DMS53 (cell line): ENCODE data around the gene GRID2.
"Not testable (repeated sequence)": the region's sequence is repeated elsewhere in the genome, so short reads cannot be mapped to it uniquely, and the experiment has no call there.

Experiments
- DNase-seq: peaks from one replicate; lab custom pipeline; 2025; lab: John Stamatoyannopoulos, UW

The GRID2 gene

DNA sequence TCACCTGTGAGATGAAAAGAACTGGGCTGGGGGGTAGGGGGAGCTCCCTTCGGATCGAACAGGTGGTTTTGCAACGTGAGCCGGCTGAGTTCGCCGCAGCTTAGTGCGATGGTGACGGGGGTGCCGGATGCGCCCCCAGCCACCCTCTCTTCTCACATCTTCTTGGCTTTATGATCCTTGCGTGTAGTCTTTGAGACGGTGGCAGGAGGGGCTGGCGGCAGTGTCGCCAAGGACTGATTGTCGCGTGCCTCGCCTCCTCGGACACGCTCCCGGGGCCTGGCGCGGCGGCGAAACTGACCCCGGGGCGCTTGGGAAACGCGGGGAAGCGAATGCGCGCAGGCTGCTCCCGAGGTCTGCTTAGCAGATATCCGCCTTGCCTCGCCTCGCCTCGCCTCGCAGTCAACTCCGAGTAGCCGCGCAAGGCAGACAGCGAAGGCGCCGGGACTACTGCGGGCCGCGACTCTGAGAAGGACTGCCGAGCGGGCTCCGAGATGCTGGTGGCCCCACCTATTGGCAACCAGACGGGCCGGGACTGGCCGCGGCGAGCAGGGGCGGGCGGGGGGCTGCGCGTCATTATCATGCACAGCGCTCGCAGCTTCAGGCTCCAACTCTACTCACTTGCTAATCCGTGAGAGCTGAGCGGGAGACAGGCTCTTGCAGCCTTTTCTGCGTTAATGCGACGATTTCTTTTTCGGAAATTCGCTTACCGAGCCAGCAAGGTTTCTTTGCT lies 1.5 kb downstream of the GRID2 start:
- peak; percentile 77 for DNase-seq

GRCh38 chr4:92305878-92306520 lies 2.2 kb downstream of the GRID2 start:
- peak; percentile 57 for DNase-seq

DNA sequence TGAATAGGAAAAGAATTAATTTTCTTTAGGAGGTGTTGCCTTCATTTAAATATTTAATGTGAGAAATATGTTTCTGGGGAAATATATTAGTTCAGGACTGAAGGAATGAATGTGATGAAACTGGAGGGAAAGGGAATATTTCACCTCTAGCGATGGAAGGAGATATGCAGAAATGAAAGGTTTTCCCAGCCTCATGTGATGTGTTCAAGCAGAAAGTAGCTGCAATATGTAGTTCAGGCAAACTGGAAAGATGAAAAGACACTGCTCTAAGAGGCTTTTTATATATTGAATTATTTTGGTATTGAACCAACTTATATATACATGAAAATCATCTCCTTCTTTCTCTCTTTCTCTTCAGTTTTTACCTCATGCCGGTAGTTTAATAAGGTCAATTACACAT lies 3.4 kb downstream of the GRID2 start:
- DNase-seq, result no peak

DNA sequence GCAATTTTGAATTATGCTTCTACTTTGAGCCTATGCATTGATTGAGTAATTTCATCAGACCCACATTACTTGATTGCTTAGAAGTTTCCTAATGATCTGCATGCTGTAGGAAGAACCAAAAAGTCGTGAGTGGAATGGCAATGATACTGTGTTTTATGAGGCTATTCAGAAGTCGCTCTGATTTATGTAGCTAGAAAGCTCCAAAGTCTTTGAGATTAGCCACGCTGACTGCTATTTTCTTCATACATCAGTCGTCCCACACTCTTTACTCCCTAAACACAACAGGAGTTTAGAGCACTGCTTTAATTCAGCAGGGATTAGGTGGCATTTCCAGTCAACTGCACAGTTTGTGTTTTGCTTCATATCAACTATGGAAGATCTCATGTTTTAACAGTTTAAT lies 4.1 kb downstream of the GRID2 start:
- DNase-seq, result no peak

GRCh38 chr4:92317047-92317446 lies 13.3 kb downstream of the GRID2 start:
- no peak for DNase-seq

- peak; percentile 2 for DNase-seq
Observed at GRCh38 chr4:92328095-92328494, 24.3 kb downstream of the GRID2 start.

DNA sequence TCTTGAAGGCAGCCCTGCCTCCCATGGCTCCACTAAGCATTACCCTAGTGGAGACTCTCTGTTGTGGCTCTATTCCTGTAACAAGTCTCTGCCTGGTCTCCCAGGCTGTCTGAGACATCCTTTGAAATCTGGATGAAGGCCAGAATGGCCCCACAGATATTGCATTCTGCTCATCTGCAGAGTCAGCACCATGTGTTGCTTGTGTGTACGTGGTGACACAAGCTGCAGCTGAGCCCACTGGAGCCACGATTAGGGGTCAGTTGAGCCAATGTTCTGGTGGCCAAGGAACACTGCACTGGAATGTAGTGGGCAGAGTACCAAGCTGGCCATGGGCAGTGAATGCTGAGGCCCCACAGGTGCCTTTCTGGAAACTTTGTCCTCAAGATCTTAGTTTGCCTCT lies 29.2 kb downstream of the GRID2 start:
- DNase-seq, result no peak

DNA sequence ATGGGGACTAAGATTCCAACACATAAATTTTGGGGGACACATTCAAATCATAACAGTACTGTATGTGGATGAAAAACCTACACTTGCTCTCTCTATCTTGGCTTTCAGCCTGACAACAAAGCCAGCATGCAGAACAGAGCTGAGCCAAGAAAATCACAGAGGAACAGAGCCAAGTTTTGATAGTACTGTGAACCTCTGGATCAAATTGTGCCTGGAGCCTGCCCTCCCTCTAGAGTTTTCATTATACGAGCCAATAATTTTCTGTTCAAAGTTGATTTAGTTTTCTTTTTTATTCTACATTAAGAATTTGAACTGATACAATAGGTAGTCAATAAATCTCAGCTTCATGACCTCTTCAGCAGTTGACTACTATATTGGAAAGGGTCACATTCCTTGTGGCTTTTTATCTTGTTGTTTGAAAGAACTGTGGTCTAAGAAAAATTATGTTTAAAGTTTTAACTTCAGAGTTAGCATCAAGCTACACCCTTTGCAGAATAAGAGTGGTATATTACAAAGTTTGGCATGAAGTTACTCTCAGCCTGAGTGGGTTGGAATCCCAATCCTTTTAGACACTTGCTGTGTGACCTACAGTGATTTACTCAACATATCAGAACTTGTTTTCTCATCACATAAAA lies 31.1 kb downstream of the GRID2 start:
- DNase-seq, result no peak

- DNase-seq, result no peak
Observed at GRCh38 chr4:92339676-92340075, 35.9 kb downstream of the GRID2 start.

DNA sequence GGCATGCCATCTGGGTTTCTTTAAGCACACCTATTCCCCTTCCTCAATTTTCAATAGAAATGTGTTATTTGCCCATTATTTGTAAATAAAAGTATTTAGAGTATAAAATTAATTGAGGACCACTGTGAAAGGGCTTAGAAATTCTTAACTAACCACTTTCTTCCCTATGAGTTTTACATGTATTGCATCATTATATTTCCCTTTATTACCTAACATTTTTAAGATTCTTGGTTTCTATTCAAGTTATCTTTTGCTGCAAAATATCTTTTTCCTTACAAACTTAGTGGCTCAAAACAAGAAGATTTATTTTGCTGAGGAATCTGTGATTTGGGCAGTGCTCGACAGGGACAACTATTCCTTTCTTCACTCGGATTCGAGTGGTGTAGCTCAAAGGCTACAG lies 40.5 kb downstream of the GRID2 start:
- no peak for DNase-seq

- no peak for DNase-seq
Observed at GRCh38 chr4:92346289-92346688, 42.5 kb downstream of the GRID2 start.

DNA sequence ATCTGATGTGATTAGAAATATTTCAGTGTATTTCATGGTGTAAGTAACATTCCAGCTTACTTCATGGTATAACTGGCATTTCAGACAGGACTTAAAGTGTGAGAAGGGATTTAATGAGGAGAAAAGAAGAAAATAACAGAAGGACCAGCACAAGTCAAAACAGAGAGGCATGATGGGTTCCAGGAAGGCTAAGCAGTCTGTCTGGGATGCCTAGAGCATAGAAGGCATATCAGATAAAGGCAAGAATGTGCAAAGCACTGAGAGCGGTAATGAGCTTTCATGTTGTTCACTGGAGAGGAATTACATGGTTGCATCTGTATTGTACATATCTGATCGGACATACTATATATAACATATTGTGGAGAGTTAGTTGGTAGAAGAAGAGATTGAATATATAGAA lies 54.2 kb downstream of the GRID2 start:
- no peak for DNase-seq

GRCh38 chr4:92359491-92359890 lies 55.7 kb downstream of the GRID2 start:
- DNase-seq, result no peak

DNA sequence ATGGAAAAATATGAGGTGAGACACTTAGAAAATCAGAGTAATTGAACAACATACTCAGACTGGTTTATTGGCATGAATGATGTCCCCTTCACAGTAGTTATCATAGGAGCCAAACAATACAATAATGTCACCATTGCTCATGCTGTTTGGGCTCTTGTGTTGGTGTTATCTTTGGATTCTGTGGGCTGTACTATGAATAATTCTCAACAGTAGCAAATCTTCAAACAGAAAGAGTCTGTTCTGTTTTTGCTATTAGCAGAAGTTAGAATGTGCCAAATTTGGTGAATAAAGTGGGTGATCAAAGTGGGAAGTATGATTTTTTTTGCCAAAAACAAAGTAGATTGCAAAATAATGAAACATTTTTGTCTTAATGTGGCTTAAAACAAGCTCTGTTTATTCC lies 58.3 kb downstream of the GRID2 start:
- no peak for DNase-seq

- no peak for DNase-seq
Observed at GRCh38 chr4:92368653-92369052, 64.9 kb downstream of the GRID2 start.

DNA sequence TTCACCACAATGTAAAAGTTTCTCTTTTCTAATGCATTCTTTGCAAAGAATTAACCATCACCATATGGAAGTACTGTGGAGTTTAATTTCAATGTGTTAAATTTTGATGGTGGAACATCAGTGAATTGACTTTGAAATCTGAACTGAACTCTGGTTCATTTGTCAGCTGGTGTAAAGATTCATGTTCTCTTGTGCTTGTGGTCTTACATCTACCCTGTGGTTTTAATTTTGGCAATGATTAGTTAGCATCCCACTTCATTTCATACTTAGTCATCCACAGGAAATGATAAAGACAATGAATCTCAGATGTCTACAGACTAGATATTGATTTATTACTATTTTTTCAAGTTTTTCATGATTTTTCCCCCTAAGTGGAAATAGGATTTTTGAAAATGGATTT lies 77.8 kb downstream of the GRID2 start:
- no peak for DNase-seq

DNA sequence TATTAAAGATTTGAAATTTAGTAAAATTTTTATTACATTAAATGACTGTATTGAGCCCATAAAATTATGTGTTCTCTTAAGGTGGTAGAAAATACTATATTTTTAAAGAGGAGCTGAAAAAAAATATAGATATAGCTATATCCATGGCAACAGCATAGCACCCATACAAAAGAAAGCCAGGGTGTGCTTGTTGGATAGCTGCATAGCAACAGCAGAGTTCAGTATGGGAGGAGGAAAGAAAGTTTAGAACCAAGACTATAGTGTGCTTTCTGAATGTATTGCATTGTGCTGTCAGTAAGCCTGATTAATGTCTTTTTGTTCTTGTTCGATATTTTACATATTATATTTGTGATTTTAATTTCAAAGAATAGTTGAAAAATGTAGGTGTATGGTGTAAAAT lies 78.4 kb downstream of the GRID2 start:
- no peak for DNase-seq

DNA sequence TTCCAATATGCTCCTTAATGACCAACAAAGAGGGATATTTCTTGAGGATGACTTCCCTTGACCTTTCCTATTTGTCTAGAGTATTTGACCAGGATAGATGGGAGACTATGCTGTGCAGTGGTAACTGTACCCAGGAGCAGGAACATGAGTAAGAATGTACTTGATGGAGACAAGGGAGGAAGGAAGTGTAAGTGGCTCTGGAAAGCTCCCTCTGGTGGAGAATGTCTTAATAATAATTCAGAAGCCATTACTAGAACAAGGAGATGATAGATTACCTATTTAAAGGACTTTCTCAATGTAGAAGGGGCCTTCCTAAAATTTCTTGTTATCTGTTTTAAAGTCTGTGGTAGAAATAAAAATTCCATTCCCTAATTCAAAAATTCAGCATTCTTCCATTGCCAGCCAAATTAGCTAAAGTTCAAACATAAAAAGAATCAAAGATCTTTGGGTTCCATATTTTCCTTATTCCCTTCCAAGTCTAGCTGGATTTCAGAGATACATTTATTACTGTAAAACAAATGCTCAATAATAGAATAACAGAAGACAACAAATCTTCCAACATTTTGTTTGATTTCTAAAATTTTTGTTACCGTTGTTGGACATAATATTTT lies 83.8 kb downstream of the GRID2 start:
- DNase-seq, result peak; percentile 68

- no peak for DNase-seq
Observed at GRCh38 chr4:92399032-92399431, 95.3 kb downstream of the GRID2 start.

DNA sequence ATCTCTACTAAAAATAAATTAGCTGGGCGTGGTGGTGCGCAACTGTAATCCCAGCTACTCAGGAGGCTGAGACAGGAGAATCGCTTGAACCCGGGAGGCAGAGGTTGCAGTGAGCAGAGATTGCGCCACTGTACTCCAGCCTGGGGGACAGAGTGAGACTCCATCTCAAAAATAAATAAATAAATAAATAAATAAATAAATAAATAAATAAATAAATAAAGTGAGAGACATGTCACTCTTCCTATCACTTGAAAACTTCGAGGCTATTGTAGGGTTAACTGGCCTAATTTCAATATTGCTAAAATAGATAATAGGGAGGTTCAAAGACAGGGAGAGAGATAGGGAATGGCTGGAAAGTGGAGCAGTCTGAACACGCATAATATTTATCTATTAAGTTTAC lies 99.8 kb downstream of the GRID2 start:
- not testable (repeated sequence) for DNase-seq

DNA sequence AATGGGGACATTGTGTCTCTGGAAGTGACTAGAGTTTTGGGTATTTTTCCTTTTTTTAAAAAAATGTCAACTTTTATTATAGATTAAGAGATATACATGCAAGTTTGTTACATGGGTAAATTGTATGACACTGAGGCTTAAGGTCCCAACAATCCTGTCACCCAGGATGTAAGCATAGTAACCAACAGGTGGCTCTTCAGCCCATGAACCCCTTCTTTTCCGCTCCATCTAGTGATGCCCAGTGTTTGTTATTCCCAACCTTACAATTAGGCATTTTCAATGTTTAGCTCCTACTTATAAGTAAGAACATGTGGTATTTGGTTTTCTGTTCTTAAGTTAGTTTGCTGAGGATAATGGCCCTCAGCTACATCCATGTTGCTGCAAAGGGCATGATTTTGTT lies 102.7 kb downstream of the GRID2 start:
- no peak for DNase-seq

GRCh38 chr4:92421920-92422319 lies 118.2 kb downstream of the GRID2 start:
- no peak for DNase-seq

DNA sequence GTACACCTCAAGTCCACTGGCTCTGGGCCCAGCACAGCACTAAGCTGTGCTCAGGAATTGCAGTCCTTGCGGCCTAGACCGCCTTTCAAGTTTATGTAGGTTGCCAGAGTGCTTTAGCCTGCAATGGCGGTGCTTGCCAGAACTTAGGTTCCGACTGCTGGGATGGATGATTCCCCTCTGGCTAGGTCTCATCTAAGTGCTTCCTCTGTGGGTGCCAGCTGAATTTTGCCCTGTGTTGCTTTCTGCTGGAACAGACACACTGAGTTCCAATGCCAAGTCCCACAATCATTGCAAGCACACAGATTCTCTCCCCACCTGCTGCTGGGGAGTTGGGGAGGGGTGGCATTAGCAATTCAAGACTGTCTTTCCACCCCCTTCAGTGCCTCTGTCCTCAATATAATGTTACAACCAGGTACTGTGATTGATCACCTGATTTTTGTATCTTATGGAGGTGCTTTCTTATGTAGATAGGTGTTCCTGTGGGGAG lies 129.5 kb downstream of the GRID2 start:
- no peak for DNase-seq
